ENCODE results near the gene NUPR2.
"Not testable (repeated sequence)": the region's sequence is repeated elsewhere in the genome, so short reads cannot be mapped to it uniquely, and the experiment has no call there.

DNA sequence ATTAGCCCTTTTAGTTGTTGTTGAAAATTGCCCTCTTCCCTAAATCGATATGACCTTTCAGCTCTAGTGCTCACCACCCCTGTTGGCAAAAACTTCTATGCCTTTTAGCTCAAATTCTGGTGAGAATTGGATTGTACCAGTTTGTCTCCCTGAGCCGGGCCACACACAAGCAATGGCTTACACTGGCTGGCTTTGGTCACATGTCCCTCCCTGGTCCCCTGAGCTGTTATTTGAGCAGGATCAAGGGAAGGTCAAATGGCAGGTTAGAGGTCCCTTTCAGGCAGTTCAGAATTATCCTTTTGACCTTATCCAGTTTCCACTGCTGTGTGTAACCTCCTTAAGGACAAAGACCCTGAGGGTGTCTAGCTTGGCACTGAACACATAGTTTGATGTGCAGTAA, 14.8 kb upstream of the NUPR2 start:
- TF ChIP-seq, protein P1, sequence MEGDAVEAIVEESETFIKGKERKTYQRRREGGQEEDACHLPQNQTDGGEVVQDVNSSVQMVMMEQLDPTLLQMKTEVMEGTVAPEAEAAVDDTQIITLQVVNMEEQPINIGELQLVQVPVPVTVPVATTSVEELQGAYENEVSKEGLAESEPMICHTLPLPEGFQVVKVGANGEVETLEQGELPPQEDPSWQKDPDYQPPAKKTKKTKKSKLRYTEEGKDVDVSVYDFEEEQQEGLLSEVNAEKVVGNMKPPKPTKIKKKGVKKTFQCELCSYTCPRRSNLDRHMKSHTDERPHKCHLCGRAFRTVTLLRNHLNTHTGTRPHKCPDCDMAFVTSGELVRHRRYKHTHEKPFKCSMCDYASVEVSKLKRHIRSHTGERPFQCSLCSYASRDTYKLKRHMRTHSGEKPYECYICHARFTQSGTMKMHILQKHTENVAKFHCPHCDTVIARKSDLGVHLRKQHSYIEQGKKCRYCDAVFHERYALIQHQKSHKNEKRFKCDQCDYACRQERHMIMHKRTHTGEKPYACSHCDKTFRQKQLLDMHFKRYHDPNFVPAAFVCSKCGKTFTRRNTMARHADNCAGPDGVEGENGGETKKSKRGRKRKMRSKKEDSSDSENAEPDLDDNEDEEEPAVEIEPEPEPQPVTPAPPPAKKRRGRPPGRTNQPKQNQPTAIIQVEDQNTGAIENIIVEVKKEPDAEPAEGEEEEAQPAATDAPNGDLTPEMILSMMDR (tag by site-specific recombination; IDR thresholded peaks at IDR 0.05) = not testable (repeated sequence)
- TF ChIP-seq, protein P2, sequence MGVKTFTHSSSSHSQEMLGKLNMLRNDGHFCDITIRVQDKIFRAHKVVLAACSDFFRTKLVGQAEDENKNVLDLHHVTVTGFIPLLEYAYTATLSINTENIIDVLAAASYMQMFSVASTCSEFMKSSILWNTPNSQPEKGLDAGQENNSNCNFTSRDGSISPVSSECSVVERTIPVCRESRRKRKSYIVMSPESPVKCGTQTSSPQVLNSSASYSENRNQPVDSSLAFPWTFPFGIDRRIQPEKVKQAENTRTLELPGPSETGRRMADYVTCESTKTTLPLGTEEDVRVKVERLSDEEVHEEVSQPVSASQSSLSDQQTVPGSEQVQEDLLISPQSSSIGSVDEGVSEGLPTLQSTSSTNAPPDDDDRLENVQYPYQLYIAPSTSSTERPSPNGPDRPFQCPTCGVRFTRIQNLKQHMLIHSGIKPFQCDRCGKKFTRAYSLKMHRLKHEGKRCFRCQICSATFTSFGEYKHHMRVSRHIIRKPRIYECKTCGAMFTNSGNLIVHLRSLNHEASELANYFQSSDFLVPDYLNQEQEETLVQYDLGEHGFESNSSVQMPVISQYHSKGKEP (tag by site-specific recombination; IDR thresholded peaks at IDR 0.05) = not testable (repeated sequence)
- TF ChIP-seq, protein P3, sequence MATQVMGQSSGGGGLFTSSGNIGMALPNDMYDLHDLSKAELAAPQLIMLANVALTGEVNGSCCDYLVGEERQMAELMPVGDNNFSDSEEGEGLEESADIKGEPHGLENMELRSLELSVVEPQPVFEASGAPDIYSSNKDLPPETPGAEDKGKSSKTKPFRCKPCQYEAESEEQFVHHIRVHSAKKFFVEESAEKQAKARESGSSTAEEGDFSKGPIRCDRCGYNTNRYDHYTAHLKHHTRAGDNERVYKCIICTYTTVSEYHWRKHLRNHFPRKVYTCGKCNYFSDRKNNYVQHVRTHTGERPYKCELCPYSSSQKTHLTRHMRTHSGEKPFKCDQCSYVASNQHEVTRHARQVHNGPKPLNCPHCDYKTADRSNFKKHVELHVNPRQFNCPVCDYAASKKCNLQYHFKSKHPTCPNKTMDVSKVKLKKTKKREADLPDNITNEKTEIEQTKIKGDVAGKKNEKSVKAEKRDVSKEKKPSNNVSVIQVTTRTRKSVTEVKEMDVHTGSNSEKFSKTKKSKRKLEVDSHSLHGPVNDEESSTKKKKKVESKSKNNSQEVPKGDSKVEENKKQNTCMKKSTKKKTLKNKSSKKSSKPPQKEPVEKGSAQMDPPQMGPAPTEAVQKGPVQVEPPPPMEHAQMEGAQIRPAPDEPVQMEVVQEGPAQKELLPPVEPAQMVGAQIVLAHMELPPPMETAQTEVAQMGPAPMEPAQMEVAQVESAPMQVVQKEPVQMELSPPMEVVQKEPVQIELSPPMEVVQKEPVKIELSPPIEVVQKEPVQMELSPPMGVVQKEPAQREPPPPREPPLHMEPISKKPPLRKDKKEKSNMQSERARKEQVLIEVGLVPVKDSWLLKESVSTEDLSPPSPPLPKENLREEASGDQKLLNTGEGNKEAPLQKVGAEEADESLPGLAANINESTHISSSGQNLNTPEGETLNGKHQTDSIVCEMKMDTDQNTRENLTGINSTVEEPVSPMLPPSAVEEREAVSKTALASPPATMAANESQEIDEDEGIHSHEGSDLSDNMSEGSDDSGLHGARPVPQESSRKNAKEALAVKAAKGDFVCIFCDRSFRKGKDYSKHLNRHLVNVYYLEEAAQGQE (tag by site-specific recombination; IDR thresholded peaks at IDR 0.05) = not testable (repeated sequence)
- TF ChIP-seq ZNF274 (IDR thresholded peaks at IDR 0.05; ENCODE audit: low read length); ZNF274 (tag by site-specific recombination; IDR thresholded peaks at IDR 0.05; ENCODE audit: borderline replicate concordance); HOXC10 (CRISPR knock-in tag; IDR thresholded peaks at IDR 0.05); ZNF140 (tag by site-specific recombination; IDR thresholded peaks at IDR 0.05); ZNF548 (tag by site-specific recombination; IDR thresholded peaks at IDR 0.05); ZNF510 (tag by site-specific recombination; IDR thresholded peaks at IDR 0.05; ENCODE audit: insufficient replicate concordance); ZSCAN23 (tag by site-specific recombination; IDR thresholded peaks at IDR 0.05); YY2 (tag by site-specific recombination; IDR thresholded peaks at IDR 0.05); ZNF184 (tag by site-specific recombination; IDR thresholded peaks at IDR 0.05); ZSCAN30 (tag by site-specific recombination; IDR thresholded peaks at IDR 0.05); ZNF223 (tag by site-specific recombination; IDR thresholded peaks at IDR 0.05): not testable (repeated sequence)
